Measurements from ENCODE around the gene TMEM273.

TMEM273 gene

GRCh38 chr10:49139028-49139845, 49.0 kb downstream of the TMEM273 start:
- TF ChIP-seq CTCF (IDR thresholded peaks at IDR 0.05; ENCODE audit: insufficient read depth, low read depth, low read length, missing control alignments), result no peak
- DNase-seq (ENCODE audit: low read depth), result no peak
- no peak overlapping the region for H3K4me3 ChIP-seq (ENCODE audit: low read depth, low read length)

- no peak for DNase-seq (ENCODE audit: low read depth)
- no peak for TF ChIP-seq CTCF (IDR thresholded peaks at IDR 0.05; ENCODE audit: insufficient read depth, low read depth, low read length, missing control alignments)
- no peak overlapping the region for H3K4me3 ChIP-seq (ENCODE audit: low read depth, low read length)
Measured at GRCh38 chr10:49138361-49138891, 49.8 kb downstream of the TMEM273 start.

- TF ChIP-seq CTCF (IDR thresholded peaks at IDR 0.05; ENCODE audit: insufficient read depth, low read depth, low read length, missing control alignments), result no peak
- H3K4me3 ChIP-seq (ENCODE audit: low read depth, low read length), result no peak overlapping the region
- DNase-seq (ENCODE audit: low read depth), result no peak
Measured at GRCh38 chr10:49136525-49136924, 51.7 kb downstream of the TMEM273 start.

GRCh38 chr10:49135575-49136313, 52.4 kb downstream of the TMEM273 start:
- H3K4me3 ChIP-seq (ENCODE audit: low read depth, low read length), result no peak overlapping the region
- TF ChIP-seq CTCF (IDR thresholded peaks at IDR 0.05; ENCODE audit: insufficient read depth, low read depth, low read length, missing control alignments), result no peak
- DNase-seq (ENCODE audit: low read depth), result peak; percentile 47

GRCh38 chr10:49134327-49134726, 53.9 kb downstream of the TMEM273 start:
- DNase-seq (ENCODE audit: low read depth), result no peak

GRCh38 chr10:49133706-49134248, 54.4 kb downstream of the TMEM273 start, which contains the start of gene FAM170B:
TSS of gene FAM170B (minus strand) at chr10:49134021. CDS start at chr10:49133918, 103 bp downstream.
- H3K4me3 ChIP-seq (ENCODE audit: low read depth, low read length), result no peak within 1 kb of the TSS
- TF ChIP-seq CTCF (IDR thresholded peaks at IDR 0.05; ENCODE audit: insufficient read depth, low read depth, low read length, missing control alignments), result no peak
- no peak for DNase-seq (ENCODE audit: low read depth)

More at GRCh38 chr10:49134327-49134726, 53.9 kb downstream of the TMEM273 start:
- H3K4me3 ChIP-seq (ENCODE audit: low read depth, low read length), result no peak overlapping the region
- TF ChIP-seq CTCF (IDR thresholded peaks at IDR 0.05; ENCODE audit: insufficient read depth, low read depth, low read length, missing control alignments), result no peak

Measured in GM12865 (cell line).